ENCODE results near the gene TUBA1B.

Gene TUBA1B

GRCh38 chr12:49092816-49093406, 38.3 kb downstream of the TUBA1B start:
- DNase-seq = no peak

- DNase-seq = peak; percentile 73
Observed at GRCh38 chr12:49092086-49092815, 38.9 kb downstream of the TUBA1B start.

DNA sequence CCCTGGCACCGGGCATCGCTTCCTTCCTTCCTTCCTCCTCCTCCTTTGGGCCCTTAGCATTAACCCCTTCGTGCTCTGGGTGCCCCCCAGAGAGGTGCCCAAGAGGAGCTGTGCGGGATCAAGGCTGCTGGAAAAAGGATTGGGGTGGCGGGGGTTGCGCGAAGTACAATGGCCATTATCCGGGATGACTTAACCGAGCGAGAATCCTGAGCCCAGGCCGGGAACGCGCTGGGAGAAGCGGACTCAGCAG, 39.4 kb downstream of the TUBA1B start:
- no peak for DNase-seq

GRCh38 chr12:49091056-49091835, 39.9 kb downstream of the TUBA1B start:
- peak; percentile 39 for DNase-seq

- peak; percentile 82 for DNase-seq
Observed at GRCh38 chr12:49089821-49090773, 41.1 kb downstream of the TUBA1B start.

GRCh38 chr12:49088932-49089330, 42.3 kb downstream of the TUBA1B start:
- no peak for DNase-seq

DNA sequence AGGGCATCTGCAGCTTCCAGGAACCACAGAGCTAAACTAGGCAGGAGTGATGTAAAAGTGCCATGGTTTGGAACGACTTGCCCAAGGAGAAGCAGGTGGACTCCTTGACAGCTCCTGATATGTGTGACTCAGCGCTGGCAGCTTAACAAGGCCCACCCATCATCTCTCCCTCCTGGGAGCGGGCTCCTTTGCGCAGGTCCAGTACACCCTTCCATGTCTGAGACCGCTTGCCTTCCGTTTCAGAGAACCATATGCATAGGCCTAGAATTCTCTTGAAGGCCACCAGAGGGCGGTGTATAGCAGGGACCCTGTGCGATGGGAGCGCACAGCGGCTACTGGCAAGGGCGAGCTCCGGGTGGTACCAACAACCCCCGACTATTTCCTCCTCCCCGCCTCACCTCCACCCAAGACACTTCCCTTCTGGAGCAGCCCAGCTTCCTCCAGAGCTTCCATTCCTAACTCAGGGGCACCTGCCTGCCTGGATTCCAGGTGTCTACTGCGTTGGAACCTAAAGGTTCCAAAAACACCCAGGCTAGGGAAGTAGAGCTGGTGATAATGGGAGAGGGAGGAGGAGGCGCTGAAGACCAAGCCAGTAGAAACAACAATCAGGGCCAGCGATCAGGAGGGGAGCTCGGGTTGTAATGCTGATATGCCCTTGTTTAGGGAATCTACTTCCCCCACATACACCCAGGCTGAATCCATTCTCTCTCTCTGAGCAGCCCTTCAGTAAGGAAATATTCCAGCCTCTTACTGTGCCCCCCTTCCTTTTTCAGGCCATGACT, 42.9 kb downstream of the TUBA1B start:
- DNase-seq = peak; percentile 77

DNA sequence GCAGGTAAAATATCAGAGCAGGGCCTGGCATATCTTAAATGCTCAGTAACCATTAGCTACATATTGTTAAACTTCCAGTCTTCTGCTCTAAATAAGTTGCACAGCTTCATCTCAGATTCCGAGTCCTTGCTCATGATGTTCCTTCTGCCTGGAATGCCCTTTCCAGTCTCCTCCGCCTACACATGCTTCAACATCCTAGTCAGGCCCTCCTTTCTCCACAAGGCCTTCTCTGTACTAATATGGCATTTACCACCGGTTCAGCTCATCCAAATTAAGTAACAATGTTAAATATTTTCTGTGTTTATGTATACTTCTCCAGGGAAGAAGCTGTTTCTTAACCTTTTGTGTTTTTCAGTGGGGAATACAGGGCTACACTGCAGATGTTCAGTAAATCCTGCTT, 45.1 kb downstream of the TUBA1B start:
- no peak for DNase-seq

GRCh38 chr12:49084438-49084837, 46.8 kb downstream of the TUBA1B start:
- no peak for DNase-seq

DNA sequence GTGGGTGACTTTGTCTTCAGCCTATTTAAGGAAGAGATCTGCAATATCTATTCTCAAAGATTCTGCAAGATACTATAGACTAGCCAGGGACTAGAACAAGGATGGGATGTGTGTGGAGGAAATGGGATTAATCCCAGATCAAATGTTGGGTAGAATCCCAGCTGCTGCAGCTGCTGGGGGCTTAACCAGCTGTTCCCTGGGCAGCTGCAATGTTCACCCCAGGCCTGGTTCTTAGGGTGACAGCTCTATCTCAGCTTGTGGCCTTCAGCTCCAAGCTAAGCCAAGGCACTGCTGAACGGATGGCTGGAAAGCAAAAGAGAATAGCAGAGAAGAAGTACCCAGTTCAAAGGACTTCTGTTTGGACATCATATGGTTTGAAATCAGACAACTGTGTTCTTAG, 51.4 kb downstream of the TUBA1B start:
- DNase-seq = no peak

Data from right kidney (tissue), 1 donor.